ENCODE results near the gene DCAF7. TPM values are rescaled to one million over a fixed set of nuclear protein-coding genes. Genes with fewer than 3 reads are reported as not detected.

DCAF7 gene
- total and polyA plus RNA-seq, 11 donors: 9.9 to 61.8 (median 41.2) TPM

DNA sequence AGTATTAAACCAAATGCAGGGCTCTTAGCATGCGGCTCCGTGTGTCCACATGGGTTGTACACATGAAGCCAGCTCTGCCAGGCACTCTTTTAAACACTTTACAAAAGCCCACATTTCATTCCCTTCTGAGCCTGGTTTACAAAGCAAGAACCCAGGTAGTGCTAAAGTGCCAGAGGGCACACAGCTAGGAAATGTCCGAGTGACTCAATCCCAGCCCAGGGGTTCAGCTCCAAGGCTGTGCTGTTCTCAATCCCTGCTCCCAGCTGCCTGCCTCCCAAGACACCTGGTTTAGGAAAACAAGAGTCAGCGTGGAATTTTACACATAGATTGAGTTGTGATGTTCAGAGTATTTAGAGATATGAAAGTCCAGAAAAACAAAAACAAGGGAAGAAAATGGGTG lies 13.3 kb upstream of the DCAF7 start:
- no peaks in the 10 kb centered on the region for H3K36me3 ChIP-seq
- no peaks in the 10 kb centered on the region for H3K9me3 ChIP-seq
- no peak overlapping the region for H3K4me3 ChIP-seq
- ATAC-seq (no peak), DNase-seq (no peak)
- WGBS, 4 donors: 86 to 90% (median 88%) methylated on average over 4 of the region's 4 CpGs
- intact Hi-C loops (cut with DNase I): no loop called here
- no peak overlapping the region for H3K27ac ChIP-seq
- peaks cover 6 to 40% (median 23%) of the 10 kb centered on the region in 9 donors for H3K27me3 ChIP-seq
- no peak for TF ChIP-seq POLR2A (IDR thresholded peaks at IDR 0.05)
- TF ChIP-seq, protein P1, sequence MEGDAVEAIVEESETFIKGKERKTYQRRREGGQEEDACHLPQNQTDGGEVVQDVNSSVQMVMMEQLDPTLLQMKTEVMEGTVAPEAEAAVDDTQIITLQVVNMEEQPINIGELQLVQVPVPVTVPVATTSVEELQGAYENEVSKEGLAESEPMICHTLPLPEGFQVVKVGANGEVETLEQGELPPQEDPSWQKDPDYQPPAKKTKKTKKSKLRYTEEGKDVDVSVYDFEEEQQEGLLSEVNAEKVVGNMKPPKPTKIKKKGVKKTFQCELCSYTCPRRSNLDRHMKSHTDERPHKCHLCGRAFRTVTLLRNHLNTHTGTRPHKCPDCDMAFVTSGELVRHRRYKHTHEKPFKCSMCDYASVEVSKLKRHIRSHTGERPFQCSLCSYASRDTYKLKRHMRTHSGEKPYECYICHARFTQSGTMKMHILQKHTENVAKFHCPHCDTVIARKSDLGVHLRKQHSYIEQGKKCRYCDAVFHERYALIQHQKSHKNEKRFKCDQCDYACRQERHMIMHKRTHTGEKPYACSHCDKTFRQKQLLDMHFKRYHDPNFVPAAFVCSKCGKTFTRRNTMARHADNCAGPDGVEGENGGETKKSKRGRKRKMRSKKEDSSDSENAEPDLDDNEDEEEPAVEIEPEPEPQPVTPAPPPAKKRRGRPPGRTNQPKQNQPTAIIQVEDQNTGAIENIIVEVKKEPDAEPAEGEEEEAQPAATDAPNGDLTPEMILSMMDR (IDR thresholded peaks at IDR 0.05): no peak
- H3K4me1 ChIP-seq: peaks cover 0 to 9% (median 6%) of the 10 kb centered on the region in 12 donors

DNA sequence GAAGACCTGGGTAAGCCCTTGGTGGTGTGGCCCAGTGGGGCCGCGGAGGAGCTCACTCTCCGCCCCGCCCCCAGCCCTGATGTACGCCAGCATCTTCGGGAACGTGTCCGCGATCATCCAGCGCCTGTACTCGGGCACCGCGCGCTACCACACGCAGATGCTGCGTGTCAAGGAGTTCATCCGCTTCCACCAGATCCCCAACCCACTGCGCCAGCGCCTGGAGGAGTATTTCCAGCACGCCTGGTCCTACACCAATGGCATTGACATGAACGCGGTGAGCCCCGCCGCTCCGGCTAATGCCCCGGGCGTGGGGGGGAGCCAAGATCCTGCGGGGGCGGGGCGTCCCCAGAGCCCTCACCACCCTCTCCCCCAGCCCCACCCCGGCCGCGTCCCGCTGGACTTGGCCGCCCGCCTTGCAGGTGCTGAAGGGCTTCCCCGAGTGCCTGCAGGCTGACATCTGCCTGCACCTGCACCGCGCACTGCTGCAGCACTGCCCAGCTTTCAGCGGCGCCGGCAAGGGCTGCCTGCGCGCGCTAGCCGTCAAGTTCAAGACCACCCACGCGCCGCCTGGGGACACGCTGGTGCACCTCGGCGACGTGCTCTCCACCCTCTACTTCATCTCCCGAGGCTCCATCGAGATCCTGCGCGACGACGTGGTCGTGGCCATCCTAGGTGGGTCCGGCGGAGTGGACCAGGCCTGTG lies 12.1 kb upstream of the DCAF7 start:
- WGBS, 4 donors: 5 to 8% (median 6%) methylated on average over 46 to 62 of the region's 62 CpGs
- no peaks in the 10 kb centered on the region for H3K36me3 ChIP-seq
- peaks cover 6 to 40% (median 23%) of the 10 kb centered on the region in 9 donors for H3K27me3 ChIP-seq
- peak overlapping the region in 7 of 12 donors; percentile 1 to 27 (median 14) for H3K4me3 ChIP-seq
- DNase-seq: no peak
- peak in 1 of 4 donors; percentile 22 for ATAC-seq
- no peaks in the 10 kb centered on the region for H3K9me3 ChIP-seq
- no peak overlapping the region for H3K27ac ChIP-seq
- peaks cover 0 to 9% (median 6%) of the 10 kb centered on the region in 12 donors for H3K4me1 ChIP-seq
- no peak for TF ChIP-seq POLR2A (IDR thresholded peaks at IDR 0.05)
- TF ChIP-seq, protein P1 (IDR thresholded peaks at IDR 0.05): no peak
- intact Hi-C loops (cut with DNase I): no loop called here

DNA sequence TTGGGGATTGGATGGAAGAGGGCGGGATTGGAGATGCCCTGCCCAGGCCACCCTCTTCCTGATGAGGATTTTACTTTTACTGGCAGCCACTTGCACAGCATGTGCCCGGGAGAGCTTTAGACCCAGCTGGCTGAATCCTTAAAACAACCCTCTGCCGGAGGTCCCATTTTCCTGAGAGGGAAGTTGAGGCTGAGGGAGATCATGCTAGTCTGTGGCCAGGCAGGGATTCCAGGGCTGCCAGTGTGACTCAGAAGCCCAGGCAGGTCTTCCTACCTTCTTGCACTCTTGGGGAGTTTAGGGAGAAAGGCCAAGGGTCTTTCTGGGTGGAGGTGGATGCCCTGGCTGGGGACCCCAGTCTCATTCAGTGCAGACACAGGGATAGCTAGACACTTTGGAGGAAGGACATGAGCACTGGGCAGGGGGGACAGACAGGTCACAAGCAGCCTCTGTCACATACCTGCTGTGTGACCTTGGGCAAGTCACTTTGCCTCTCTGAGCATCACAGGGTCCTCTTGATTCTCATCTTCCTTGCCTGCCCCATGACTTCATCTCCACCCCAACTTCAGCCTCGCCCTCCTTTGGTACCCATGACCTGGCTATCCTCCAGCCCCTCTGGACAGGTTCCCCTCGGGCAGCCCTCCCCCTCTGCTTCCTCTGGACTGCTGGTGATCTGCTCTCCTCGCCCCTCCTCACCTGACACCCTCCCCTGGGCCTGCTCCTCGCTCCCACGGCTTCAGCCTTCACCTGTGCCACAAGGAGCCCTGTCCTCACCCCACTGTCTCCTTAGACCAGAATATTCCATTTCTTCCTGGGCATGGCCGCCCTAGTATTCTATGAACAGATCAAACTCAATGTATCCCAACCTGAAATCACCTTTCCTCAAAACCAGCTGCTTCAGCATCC lies 11.3 kb upstream of the DCAF7 start:
- H3K4me3 ChIP-seq: no peak overlapping the region
- DNase-seq (no peak), ATAC-seq (no peak)
- intact Hi-C loops (cut with DNase I): no loop called here
- H3K4me1 ChIP-seq: peaks cover 0 to 9% (median 6%) of the 10 kb centered on the region in 12 donors
- H3K9me3 ChIP-seq: no peaks in the 10 kb centered on the region
- no peak overlapping the region for H3K27ac ChIP-seq
- H3K36me3 ChIP-seq: no peaks in the 10 kb centered on the region
- WGBS, 4 donors: 67 to 74% (median 70%) methylated on average over 8 to 9 of the region's 9 CpGs
- H3K27me3 ChIP-seq: peaks cover 6 to 40% (median 23%) of the 10 kb centered on the region in 9 donors
- TF ChIP-seq, protein P1 (IDR thresholded peaks at IDR 0.05): no peak
- no peak for TF ChIP-seq POLR2A (IDR thresholded peaks at IDR 0.05)

DNA sequence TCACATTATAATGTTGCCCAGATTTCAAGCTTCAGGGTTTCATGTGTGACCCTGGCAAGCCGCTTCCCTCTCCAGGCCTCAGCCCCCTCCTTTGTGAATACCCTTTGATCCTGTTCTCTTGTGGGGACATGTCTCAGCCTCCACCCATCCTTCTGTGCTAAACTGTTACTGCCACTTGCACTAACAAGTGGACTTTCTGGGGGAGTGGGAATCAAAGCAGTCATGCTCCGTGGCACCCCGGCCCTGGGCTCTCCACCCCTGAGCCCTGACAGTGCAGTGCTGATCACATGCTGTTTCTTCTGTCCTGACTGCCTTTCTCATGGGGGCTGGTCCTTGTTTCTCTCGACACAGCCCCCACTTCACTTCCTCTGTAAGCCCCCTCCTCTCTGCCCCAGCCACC lies 9.7 kb upstream of the DCAF7 start:
- DNase-seq (no peak), ATAC-seq (no peak)
- H3K9me3 ChIP-seq: no peaks in the 10 kb centered on the region
- intact Hi-C loops (cut with DNase I): loop anchor here in 1 of 10 donors (10.0 kb wide), 1 partner anchor 96 kb away; the partner anchor contains the start of gene CYB561
- 54 to 67% (median 63%) methylated on average over 4 of the region's 4 CpGs for WGBS, 4 donors
- H3K36me3 ChIP-seq: no peaks in the 10 kb centered on the region
- peaks cover 0 to 9% (median 6%) of the 10 kb centered on the region in 12 donors for H3K4me1 ChIP-seq
- no peak overlapping the region for H3K27ac ChIP-seq
- H3K27me3 ChIP-seq: peaks cover 6 to 40% (median 23%) of the 10 kb centered on the region in 9 donors
- no peak overlapping the region for H3K4me3 ChIP-seq
- no peak for TF ChIP-seq POLR2A (IDR thresholded peaks at IDR 0.05)
- TF ChIP-seq, protein P1 (IDR thresholded peaks at IDR 0.05): no peak

Data from heart left ventricle (tissue), 16 donors.